NCI-H2196 (cell line): ENCODE data around the gene MED7.

Experiments
- DNase-seq: peaks from one replicate; lab custom pipeline; 2025; ENCODE audit not compliant: unreplicated experiment; lab: John Stamatoyannopoulos, UW

MED7 gene

GRCh38 chr5:157164521-157164920 lies 21.9 kb upstream of the MED7 start:
- DNase-seq: no peak

GRCh38 chr5:157162919-157163510 lies 20.4 kb upstream of the MED7 start:
- no peak for DNase-seq

GRCh38 chr5:157161996-157162395 lies 19.3 kb upstream of the MED7 start:
- DNase-seq: no peak

GRCh38 chr5:157160001-157160400 lies 17.3 kb upstream of the MED7 start:
- no peak for DNase-seq

GRCh38 chr5:157159209-157159751 lies 16.6 kb upstream of the MED7 start:
- DNase-seq: no peak

- no peak for DNase-seq
These were observed 14.7 kb upstream of the MED7 start for GRCh38 chr5:157157293-157157891.

- no peak for DNase-seq
These were observed 12.6 kb upstream of the MED7 start for GRCh38 chr5:157155297-157155696.

GRCh38 chr5:157150995-157151394 lies 8.3 kb upstream of the MED7 start:
- no peak for DNase-seq

GRCh38 chr5:157148734-157149615 lies 6.3 kb upstream of the MED7 start:
- DNase-seq: peak; percentile 69

- DNase-seq: no peak
These were observed 684 bp upstream of the MED7 start for GRCh38 chr5:157143127-157143971.

GRCh38 chr5:157137691-157138090 lies 5.0 kb downstream of the MED7 start:
- DNase-seq: no peak

GRCh38 chr5:157132281-157132612 lies 10.4 kb downstream of the MED7 start:
- no peak for DNase-seq

- DNase-seq: no peak
These were observed 11.7 kb downstream of the MED7 start for GRCh38 chr5:157130925-157131324.

- no peak for DNase-seq
These were observed 21.0 kb downstream of the MED7 start for GRCh38 chr5:157121709-157122108.

- DNase-seq: no peak
These were observed 22.6 kb downstream of the MED7 start for GRCh38 chr5:157120102-157120501.

- no peak for DNase-seq
These were observed 26.1 kb downstream of the MED7 start for GRCh38 chr5:157116483-157116954.

- no peak for DNase-seq
These were observed 27.2 kb downstream of the MED7 start for GRCh38 chr5:157115502-157115901.

- no peak for DNase-seq
These were observed 27.7 kb downstream of the MED7 start for GRCh38 chr5:157115012-157115411.

GRCh38 chr5:157113002-157113401 lies 29.7 kb downstream of the MED7 start:
- DNase-seq: no peak

GRCh38 chr5:157109744-157110143 lies 32.9 kb downstream of the MED7 start:
- DNase-seq: no peak

- no peak for DNase-seq
These were observed 33.7 kb downstream of the MED7 start, which contains the start of gene HAVCR2 for GRCh38 chr5:157108976-157109375. TSS of gene HAVCR2 (minus strand) at chr5:157109044. CDS start at chr5:157108983, 61 bp downstream.
